ENCODE measurements around the gene PRPF6.

PRPF6 gene

GRCh38 chr20:64065974-64066343 is 85.0 kb downstream of the PRPF6 start:
- DNase-seq = no peak

- no peak for DNase-seq
Observed at GRCh38 chr20:64067005-64067632, 86.2 kb downstream of the PRPF6 start.

GRCh38 chr20:64067733-64068307 is 86.9 kb downstream of the PRPF6 start:
- no peak for DNase-seq

- no peak for DNase-seq
Observed at GRCh38 chr20:64068386-64069208, 87.7 kb downstream of the PRPF6 start.

- no peak for DNase-seq
Observed at GRCh38 chr20:64069209-64069613, 88.3 kb downstream of the PRPF6 start.

GRCh38 chr20:64069614-64070243 is 88.8 kb downstream of the PRPF6 start:
- no peak for DNase-seq

- DNase-seq = no peak
Observed at GRCh38 chr20:64070244-64070993, 89.5 kb downstream of the PRPF6 start.

GRCh38 chr20:64071341-64072332 is 90.7 kb downstream of the PRPF6 start:
- no peak for DNase-seq

- no peak for DNase-seq
Observed at GRCh38 chr20:64072498-64073063, 91.6 kb downstream of the PRPF6 start.

- DNase-seq = no peak
Observed at GRCh38 chr20:64073476-64074183, 92.7 kb downstream of the PRPF6 start.

- DNase-seq = no peak
Observed at GRCh38 chr20:64074184-64074789, 93.4 kb downstream of the PRPF6 start.

- DNase-seq = no peak
Observed at GRCh38 chr20:64074963-64075362, 94.0 kb downstream of the PRPF6 start.

GRCh38 chr20:64075556-64075955 is 94.6 kb downstream of the PRPF6 start:
- DNase-seq = no peak

GRCh38 chr20:64076061-64076997 is 95.4 kb downstream of the PRPF6 start:
- DNase-seq = no peak

GRCh38 chr20:64077094-64077493 is 96.2 kb downstream of the PRPF6 start:
- no peak for DNase-seq

- no peak for DNase-seq
Observed at GRCh38 chr20:64077541-64077875, 96.6 kb downstream of the PRPF6 start.

- no peak for DNase-seq
Observed at GRCh38 chr20:64077876-64078551, 97.1 kb downstream of the PRPF6 start.

- DNase-seq = no peak
Observed at GRCh38 chr20:64078934-64079272, 98.0 kb downstream of the PRPF6 start.

All from NCI-H1694 treated with DMSO at 0.1 percent for 48 hours (cell line).